ENCODE data around the gene RCAN1. TPM values are rescaled to one million over a fixed set of nuclear protein-coding genes. Genes with fewer than 3 reads are reported as not detected.

The RCAN1 gene
- polyA plus RNA-seq, 3 donors, result 5.2 to 17.5 (median 15.1) TPM

GRCh38 chr21:34548781-34549376 lies 66.0 kb downstream of the RCAN1 start:
- no peak overlapping the region for H2AFZ ChIP-seq (ENCODE audit: insufficient read depth, low read depth, low read length, poor library complexity, severe bottlenecking)
- no peak overlapping the region for H3K27ac Mint-ChIP-seq
- WGBS (ENCODE audit: insufficient coverage), result 96% methylated on average over 5 of the region's 11 CpGs
- H3K79me2 ChIP-seq (ENCODE audit: insufficient read depth, low read length), result peaks cover 41% of the 10 kb centered on the region
- peaks cover 38 to 44% of the 10 kb centered on the region in 2 donors for H3K4me1 ChIP-seq (ENCODE audit: control insufficient read depth in 1 of 2, insufficient read depth in 2 of 2, low read length in 2 of 2)
- H3K4me3 ChIP-seq (replicated peaks in 1 of 3; ENCODE audit: low read depth in 2 of 3, low read length in 3 of 3), result no peak overlapping the region
- no peak overlapping the region for H3K4me2 ChIP-seq (replicated peaks; ENCODE audit: extremely low read depth, low read length, poor library complexity, severe bottlenecking)
- intact Hi-C loops (cut with micrococcal nuclease), result no loop called here
- TF ChIP-seq CTCF (IDR thresholded peaks at IDR 0.05), result no peak
- no peak overlapping the region for H3K27ac ChIP-seq (ENCODE audit: low read depth in 1 of 2, low read length in 2 of 2)
- no peak overlapping the region for H3K9ac ChIP-seq (ENCODE audit: insufficient read depth, low read length, poor library complexity, severe bottlenecking)
- no peak overlapping the region for H3K4me3 Mint-ChIP-seq
- H3K36me3 ChIP-seq (replicated peaks in 1 of 2; ENCODE audit: control insufficient read depth in 1 of 2, insufficient read depth in 2 of 2, low read length in 2 of 2), result no peaks in the 10 kb centered on the region
- H3K36me3 Mint-ChIP-seq, result peaks cover 2 to 7% of the 10 kb centered on the region in 2 donors
- no peaks in the 10 kb centered on the region for H3K9me3 ChIP-seq (replicated peaks in 1 of 2; ENCODE audit: control insufficient read depth in 1 of 2, insufficient read depth in 1 of 2, low read length in 2 of 2)
- H3K4me1 Mint-ChIP-seq, result peaks cover 43% of the 10 kb centered on the region
- H3K27me3 ChIP-seq (ENCODE audit: control insufficient read depth in 2 of 2, insufficient read depth in 2 of 2, low read length in 2 of 2), result no peaks in the 10 kb centered on the region
- peaks cover 0 to 3% (median 0%) of the 10 kb centered on the region in 7 donors for H3K9me3 Mint-ChIP-seq
- no peak for DNase-seq
- peaks cover 0 to 2% (median 0%) of the 10 kb centered on the region in 3 donors for H3K27me3 Mint-ChIP-seq (ENCODE audit: low read depth in 3 of 3)
- H4K20me1 ChIP-seq (ENCODE audit: insufficient read depth, low read length), result no peaks in the 10 kb centered on the region

- H3K4me3 Mint-ChIP-seq, result peak overlapping the region in 1 of 2 donors; percentile 26
- intact Hi-C loops (cut with micrococcal nuclease), result no loop called here
- no CpG with 5 or more reads among the region's 6 CpGs for WGBS (ENCODE audit: insufficient coverage)
Observed at GRCh38 chr21:34546542-34546941, 68.4 kb downstream of the RCAN1 start.

More at GRCh38 chr21:34546542-34546941, 68.4 kb downstream of the RCAN1 start:
- Histone ChIP-seq H2AFZ (ENCODE audit: insufficient read depth, low read depth, low read length, poor library complexity, severe bottlenecking) (no peak overlapping the region), H3K79me2 (ENCODE audit: insufficient read depth, low read length) (peaks cover 44% of the 10 kb centered on the region), H3K4me1 (ENCODE audit: control insufficient read depth in 1 of 2, insufficient read depth in 2 of 2, low read length in 2 of 2) (peaks cover 49 to 50% of the 10 kb centered on the region in 2 donors), H3K36me3 (replicated peaks in 1 of 2; ENCODE audit: control insufficient read depth in 1 of 2, insufficient read depth in 2 of 2, low read length in 2 of 2) (no peaks in the 10 kb centered on the region), H3K9me3 (replicated peaks in 1 of 2; ENCODE audit: control insufficient read depth in 1 of 2, insufficient read depth in 1 of 2, low read length in 2 of 2) (peaks cover 0 to 4% of the 10 kb centered on the region in 2 donors), H3K27me3 (ENCODE audit: control insufficient read depth in 2 of 2, insufficient read depth in 2 of 2, low read length in 2 of 2) (no peaks in the 10 kb centered on the region), H4K20me1 (ENCODE audit: insufficient read depth, low read length) (no peaks in the 10 kb centered on the region), H3K9ac (ENCODE audit: insufficient read depth, low read length, poor library complexity, severe bottlenecking) (no peak overlapping the region), H3K4me3 (replicated peaks in 1 of 3; ENCODE audit: low read depth in 2 of 3, low read length in 3 of 3) (peak overlapping the region in 1 of 3 experiments; percentile 62), H3K27ac (ENCODE audit: low read depth in 1 of 2, low read length in 2 of 2) (peak overlapping the region in 1 of 2 donors; percentile 92), H3K4me2 (replicated peaks; ENCODE audit: extremely low read depth, low read length, poor library complexity, severe bottlenecking) (peak overlapping the region; percentile 33)
- no peak for TF ChIP-seq CTCF (IDR thresholded peaks at IDR 0.05)
- Mint-ChIP-seq H3K27ac (peak overlapping the region in 6 of 7 donors; percentile 22 to 85 (median 76)), H3K4me1 (peaks cover 48% of the 10 kb centered on the region), H3K27me3 (ENCODE audit: low read depth in 3 of 3) (peaks cover 0 to 6% (median 0%) of the 10 kb centered on the region in 3 donors), H3K9me3 (peaks cover 4 to 9% (median 5%) of the 10 kb centered on the region in 7 donors), H3K36me3 (peaks cover 4 to 14% of the 10 kb centered on the region in 2 donors)
- peak in 1 of 3 donors; percentile 31 for DNase-seq
